ENCODE data around the gene RRAGB.
"Not testable (repeated sequence)": the region's sequence is repeated elsewhere in the genome, so short reads cannot be mapped to it uniquely, and the experiment has no call there.

GRCh38 chrX:55705066-55705465 is 12.5 kb upstream of the RRAGB start:
- not testable (repeated sequence) for TF ChIP-seq CTCF, POLR2AphosphoS5, POLR2A (IDR thresholded peaks at IDR 0.05)

Measured in transverse colon (tissue), 4 donors.